ENCODE measurements around the gene HASPIN.
A peak's percentile ranks its signal among the peaks of the same experiment; 100 is the strongest.

HASPIN gene

DNA sequence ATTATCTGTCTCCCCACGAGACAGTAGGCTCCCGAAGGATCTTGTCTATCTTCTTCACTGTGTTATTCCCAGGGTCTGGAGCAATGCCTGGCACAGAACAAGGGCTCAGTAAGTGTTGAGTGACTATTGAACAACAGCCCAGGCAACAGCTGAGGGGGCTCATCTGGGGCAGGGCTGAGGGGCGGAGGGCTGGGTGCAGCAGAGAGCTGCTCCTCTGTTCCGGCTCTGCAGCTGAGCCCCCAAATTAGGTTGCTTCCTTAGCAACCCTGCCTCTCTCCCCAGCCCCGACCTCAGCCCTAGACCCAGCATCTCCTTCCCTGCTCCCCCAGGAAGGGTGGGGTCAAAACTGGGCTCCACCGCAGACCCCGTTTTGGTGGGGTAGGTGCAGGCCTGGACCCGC is 45.1 kb downstream of the HASPIN start:
- DNase-seq, result peak in 1 of 5 experiments; percentile 41

DNA sequence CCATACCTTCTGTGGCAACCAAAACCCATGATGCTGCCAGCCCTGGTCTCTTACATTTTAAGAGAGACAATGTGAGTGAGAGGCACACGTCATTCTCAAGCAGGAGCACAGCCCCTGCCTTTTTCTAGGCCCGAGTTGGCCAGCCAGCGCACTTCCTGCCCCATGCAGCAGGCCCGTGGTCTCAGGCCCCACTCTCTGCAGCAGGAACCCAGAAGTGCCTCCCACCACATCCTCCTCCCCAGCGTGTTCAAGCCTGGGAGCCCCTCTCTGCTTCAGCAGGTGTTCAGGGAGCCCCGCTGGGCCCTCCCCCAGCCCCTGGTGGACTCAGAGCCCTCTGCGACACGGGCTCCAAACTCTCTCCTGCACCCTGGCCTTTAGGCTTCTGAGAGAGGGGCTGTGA is 46.8 kb downstream of the HASPIN start:
- DNase-seq, result peak in 2 of 5 experiments; percentile 23 to 84

DNA sequence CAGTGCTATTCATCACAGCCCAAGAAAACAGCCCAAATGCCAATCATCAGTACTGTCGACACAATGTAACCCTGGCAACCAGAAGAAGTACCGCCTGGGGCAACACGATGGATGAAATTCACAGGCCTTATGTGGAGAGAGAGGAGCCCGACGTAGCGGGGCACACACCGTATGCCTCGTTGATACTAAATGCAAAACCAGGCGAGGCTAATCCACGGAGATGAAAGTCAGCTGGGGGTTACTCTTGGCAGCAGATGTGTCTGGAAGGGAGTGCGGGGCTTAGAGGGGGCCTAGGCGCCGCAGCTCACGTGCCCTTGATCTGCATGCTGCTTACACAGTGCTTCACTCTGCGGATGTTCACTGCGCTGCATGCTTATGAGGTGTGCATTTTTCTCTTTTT is 47.4 kb downstream of the HASPIN start:
- no peak for DNase-seq

DNA sequence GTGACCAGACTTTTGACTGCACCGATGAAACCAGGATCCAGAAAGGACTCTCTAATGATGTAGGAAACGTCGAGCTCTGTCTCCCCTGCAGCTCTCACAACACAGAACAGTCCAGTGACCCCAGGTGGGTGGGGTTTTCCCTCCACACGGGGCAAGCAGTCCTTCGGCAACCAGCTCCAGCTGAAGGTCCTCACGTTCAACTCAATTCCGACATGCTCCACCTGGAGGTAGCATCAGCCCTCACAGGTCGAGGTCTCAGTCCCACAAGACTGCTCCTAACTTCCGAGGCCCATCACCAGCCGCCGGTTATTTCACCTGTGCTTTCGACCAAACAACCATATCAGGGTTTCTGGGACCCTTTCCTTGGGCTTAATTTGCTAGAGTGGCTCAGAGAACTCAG is 49.1 kb downstream of the HASPIN start:
- DNase-seq, result no peak

DNA sequence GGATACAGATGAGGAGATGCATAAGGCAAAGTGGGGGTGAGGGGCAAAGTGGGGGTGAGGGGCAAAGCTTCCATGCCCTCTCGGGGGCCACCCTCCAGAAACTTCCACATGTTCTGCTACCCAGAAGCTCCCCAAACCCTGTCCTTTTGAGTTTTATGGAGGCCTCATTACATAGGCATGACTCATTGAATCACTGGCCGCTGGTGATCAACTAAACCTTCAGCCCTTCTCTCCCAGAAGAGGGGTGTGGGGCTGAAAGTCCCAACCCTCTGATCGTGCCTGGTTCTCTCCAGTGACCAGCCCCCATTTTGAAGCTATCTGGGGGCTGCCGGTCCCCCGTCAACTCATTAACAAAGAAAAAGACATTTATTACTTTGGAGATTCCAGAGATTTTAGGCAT is 49.8 kb downstream of the HASPIN start:
- DNase-seq, result no peak

DNA sequence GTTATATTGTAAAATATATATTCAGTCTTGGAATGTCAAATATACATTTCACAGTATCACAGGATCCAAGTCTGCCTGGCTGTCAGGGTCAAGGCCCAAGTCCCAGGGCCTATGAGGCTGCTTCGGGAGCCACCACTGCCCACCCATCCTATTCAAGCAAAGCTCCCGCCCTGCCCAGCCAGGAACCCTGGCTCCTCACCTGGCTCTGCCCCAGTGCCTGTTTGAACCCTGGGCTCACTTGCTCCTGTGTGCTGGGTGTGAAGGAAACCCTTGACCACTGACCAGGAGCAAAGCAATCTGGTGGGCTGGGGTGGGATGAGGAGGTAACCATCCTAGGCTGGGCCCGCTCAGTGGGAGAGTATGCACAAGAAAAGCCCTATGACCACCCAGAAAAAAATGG is 50.3 kb downstream of the HASPIN start:
- DNase-seq, result no peak

All from T-helper 2 cell (primary cell).